ENCODE measurements around the gene PARD3B. TPM values are rescaled to one million over a fixed set of nuclear protein-coding genes. Genes with fewer than 3 reads are reported as not detected.

The PARD3B gene
- total and polyA plus RNA-seq, 7 donors: 0.42 to 6.0 (median 4.8) TPM

- no peaks in the 10 kb centered on the region for H3K36me3 ChIP-seq (ENCODE audit: insufficient read depth in 1 of 2, low read depth in 1 of 2)
- DNase-seq: no peak
- no peak for ATAC-seq
- 57 to 63% (median 57%) methylated on average over 2 of the region's 2 CpGs for WGBS, 3 donors
- H3K27me3 ChIP-seq (ENCODE audit: insufficient read depth in 3 of 3, low read length in 2 of 3): no peaks in the 10 kb centered on the region
- TF ChIP-seq, protein P1, sequence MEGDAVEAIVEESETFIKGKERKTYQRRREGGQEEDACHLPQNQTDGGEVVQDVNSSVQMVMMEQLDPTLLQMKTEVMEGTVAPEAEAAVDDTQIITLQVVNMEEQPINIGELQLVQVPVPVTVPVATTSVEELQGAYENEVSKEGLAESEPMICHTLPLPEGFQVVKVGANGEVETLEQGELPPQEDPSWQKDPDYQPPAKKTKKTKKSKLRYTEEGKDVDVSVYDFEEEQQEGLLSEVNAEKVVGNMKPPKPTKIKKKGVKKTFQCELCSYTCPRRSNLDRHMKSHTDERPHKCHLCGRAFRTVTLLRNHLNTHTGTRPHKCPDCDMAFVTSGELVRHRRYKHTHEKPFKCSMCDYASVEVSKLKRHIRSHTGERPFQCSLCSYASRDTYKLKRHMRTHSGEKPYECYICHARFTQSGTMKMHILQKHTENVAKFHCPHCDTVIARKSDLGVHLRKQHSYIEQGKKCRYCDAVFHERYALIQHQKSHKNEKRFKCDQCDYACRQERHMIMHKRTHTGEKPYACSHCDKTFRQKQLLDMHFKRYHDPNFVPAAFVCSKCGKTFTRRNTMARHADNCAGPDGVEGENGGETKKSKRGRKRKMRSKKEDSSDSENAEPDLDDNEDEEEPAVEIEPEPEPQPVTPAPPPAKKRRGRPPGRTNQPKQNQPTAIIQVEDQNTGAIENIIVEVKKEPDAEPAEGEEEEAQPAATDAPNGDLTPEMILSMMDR (IDR thresholded peaks at IDR 0.05): no peak
- peaks cover 6% of the 10 kb centered on the region for H3K4me1 ChIP-seq
- no peak overlapping the region for H3K27ac ChIP-seq
- no peak overlapping the region for H3K4me3 ChIP-seq
- no peaks in the 10 kb centered on the region for H3K9me3 ChIP-seq
- intact Hi-C loops (cut with DNase I): no loop called here
Observed at GRCh38 chr2:204670124-204670523, 124.8 kb downstream of the PARD3B start.

DNA sequence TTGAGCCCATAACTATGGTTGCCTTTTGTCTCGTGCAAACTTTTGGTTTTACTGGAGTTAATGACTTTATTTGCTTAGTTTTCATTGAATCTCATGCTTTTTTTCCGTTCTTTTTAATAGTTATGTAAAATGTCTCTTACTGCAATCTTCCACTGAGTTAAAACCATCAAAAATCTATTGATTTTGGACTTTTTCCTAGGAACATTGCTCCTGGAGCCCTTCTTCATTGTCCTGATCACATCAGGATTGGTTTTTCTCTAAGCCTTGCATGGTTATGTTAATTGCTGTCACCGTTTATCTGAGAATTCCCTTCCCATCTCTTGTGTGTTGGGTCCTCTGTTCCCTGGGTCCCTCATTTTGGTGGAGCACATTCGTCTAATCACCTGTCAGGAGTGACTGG lies 125.5 kb downstream of the PARD3B start:
- Histone ChIP-seq H3K9me3 (no peaks in the 10 kb centered on the region), H3K4me3 (no peak overlapping the region), H3K27me3 (ENCODE audit: insufficient read depth in 3 of 3, low read length in 2 of 3) (no peaks in the 10 kb centered on the region), H3K27ac (no peak overlapping the region), H3K4me1 (no peaks in the 10 kb centered on the region), H3K36me3 (ENCODE audit: insufficient read depth in 1 of 2, low read depth in 1 of 2) (no peaks in the 10 kb centered on the region)
- intact Hi-C loops (cut with DNase I): no loop called here
- 84 to 86% (median 85%) methylated on average over 4 of the region's 4 CpGs for WGBS, 3 donors
- TF ChIP-seq, protein P1 (IDR thresholded peaks at IDR 0.05): no peak
- ATAC-seq (no peak), DNase-seq (no peak)

GRCh38 chr2:204672772-204673171 lies 127.5 kb downstream of the PARD3B start:
- no peak for ATAC-seq
- no peaks in the 10 kb centered on the region for H3K4me1 ChIP-seq
- intact Hi-C loops (cut with DNase I): no loop called here

GRCh38 chr2:204673877-204674276 lies 128.6 kb downstream of the PARD3B start:
- H3K27me3 ChIP-seq (ENCODE audit: insufficient read depth in 3 of 3, low read length in 2 of 3): no peaks in the 10 kb centered on the region
- H3K27ac ChIP-seq: no peak overlapping the region
- no peaks in the 10 kb centered on the region for H3K36me3 ChIP-seq (ENCODE audit: insufficient read depth in 1 of 2, low read depth in 1 of 2)
- ATAC-seq (no peak), DNase-seq (no peak)
- intact Hi-C loops (cut with DNase I): no loop called here
- no peaks in the 10 kb centered on the region for H3K4me1 ChIP-seq
- H3K9me3 ChIP-seq: no peaks in the 10 kb centered on the region
- 92 to 95% (median 94%) methylated on average over 3 of the region's 3 CpGs for WGBS, 3 donors
- TF ChIP-seq, protein P1 (IDR thresholded peaks at IDR 0.05): no peak
- no peak overlapping the region for H3K4me3 ChIP-seq

More at GRCh38 chr2:204672772-204673171, 127.5 kb downstream of the PARD3B start:
- no peaks in the 10 kb centered on the region for H3K27me3 ChIP-seq (ENCODE audit: insufficient read depth in 3 of 3, low read length in 2 of 3)
- no peak overlapping the region for H3K27ac ChIP-seq
- 69 to 83% (median 73%) methylated on average over 4 of the region's 4 CpGs for WGBS, 3 donors
- H3K9me3 ChIP-seq: no peaks in the 10 kb centered on the region
- H3K36me3 ChIP-seq (ENCODE audit: insufficient read depth in 1 of 2, low read depth in 1 of 2): no peaks in the 10 kb centered on the region
- H3K4me3 ChIP-seq: no peak overlapping the region
- TF ChIP-seq, protein P1 (IDR thresholded peaks at IDR 0.05): no peak
- DNase-seq: no peak

DNA sequence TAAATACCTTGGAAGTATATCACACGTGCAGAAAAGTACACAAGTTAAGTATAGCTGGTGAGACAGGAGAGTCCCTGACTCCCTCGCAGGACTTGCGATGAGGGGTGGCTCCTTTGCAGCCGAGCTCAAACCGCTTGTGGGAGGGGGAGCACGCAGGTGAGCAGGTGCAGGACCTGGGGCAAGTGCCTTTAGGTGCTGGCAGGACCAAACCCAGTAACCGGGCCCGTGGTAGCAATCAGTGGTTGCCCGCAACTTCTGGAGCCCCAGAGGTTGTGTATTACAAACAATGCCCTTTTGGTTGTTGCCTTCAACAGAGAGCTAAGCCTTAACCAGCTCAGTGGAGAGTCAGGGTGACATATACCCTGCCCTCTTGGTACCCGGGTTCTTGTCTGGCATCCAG lies 132.8 kb downstream of the PARD3B start:
- no peaks in the 10 kb centered on the region for H3K9me3 ChIP-seq
- TF ChIP-seq, protein P1 (IDR thresholded peaks at IDR 0.05): no peak
- H3K4me3 ChIP-seq: no peak overlapping the region
- intact Hi-C loops (cut with DNase I): no loop called here
- H3K4me1 ChIP-seq: no peaks in the 10 kb centered on the region
- DNase-seq (peak in 1 of 2 donors; percentile 41), ATAC-seq (no peak)
- H3K27ac ChIP-seq: no peak overlapping the region
- no peaks in the 10 kb centered on the region for H3K36me3 ChIP-seq (ENCODE audit: insufficient read depth in 1 of 2, low read depth in 1 of 2)
- 93 to 95% (median 93%) methylated on average over 10 of the region's 10 CpGs for whole genome bisulfite sequencing, 3 donors
- no peaks in the 10 kb centered on the region for H3K27me3 ChIP-seq (ENCODE audit: insufficient read depth in 3 of 3, low read length in 2 of 3)
